HG03175 (cell line): ENCODE results near the gene ELMO1.

Source experiments
- ATAC-seq: cut with Tn5 transposase; IDR thresholded peaks from one replicate; pipeline ENCODE4 v1.9.1; 2021; ENCODE audit warnings: mild to moderate bottlenecking, moderate library complexity; ENCODE audit not compliant: unreplicated experiment

Gene ELMO1

GRCh38 chr7:37352251-37352880 lies 96.3 kb downstream of the ELMO1 start:
- ATAC-seq, result no peak

- ATAC-seq, result no peak
Observed at GRCh38 chr7:37351716-37352115, 96.9 kb downstream of the ELMO1 start.

- no peak for ATAC-seq
Observed at GRCh38 chr7:37349979-37350590, 98.6 kb downstream of the ELMO1 start.

- ATAC-seq, result no peak
Observed at GRCh38 chr7:37348982-37349381, 99.7 kb downstream of the ELMO1 start.

- ATAC-seq, result no peak
Observed at GRCh38 chr7:37346761-37347160, 101.9 kb downstream of the ELMO1 start.

GRCh38 chr7:37344886-37345579 lies 103.6 kb downstream of the ELMO1 start:
- peak; percentile 41 for ATAC-seq

- peak; percentile 58 for ATAC-seq
Observed at GRCh38 chr7:37342688-37343471, 105.8 kb downstream of the ELMO1 start.

- ATAC-seq, result no peak
Observed at GRCh38 chr7:37342176-37342687, 106.4 kb downstream of the ELMO1 start.

- peak; percentile 35 for ATAC-seq
Observed at GRCh38 chr7:37341033-37341630, 107.5 kb downstream of the ELMO1 start.

- ATAC-seq, result no peak
Observed at GRCh38 chr7:37338966-37339365, 109.7 kb downstream of the ELMO1 start.

GRCh38 chr7:37337522-37337921 lies 111.1 kb downstream of the ELMO1 start:
- ATAC-seq, result no peak

- ATAC-seq, result peak; percentile 94
Observed at GRCh38 chr7:37336259-37336658, 112.4 kb downstream of the ELMO1 start.

GRCh38 chr7:37333075-37333474 lies 115.6 kb downstream of the ELMO1 start:
- ATAC-seq, result no peak

- no peak for ATAC-seq
Observed at GRCh38 chr7:37332243-37333016, 116.2 kb downstream of the ELMO1 start.

GRCh38 chr7:37330775-37331174 lies 117.9 kb downstream of the ELMO1 start:
- no peak for ATAC-seq

GRCh38 chr7:37329940-37330339 lies 118.7 kb downstream of the ELMO1 start:
- no peak for ATAC-seq

GRCh38 chr7:37327288-37327687 lies 121.4 kb downstream of the ELMO1 start:
- no peak for ATAC-seq

GRCh38 chr7:37323966-37324365 lies 124.7 kb downstream of the ELMO1 start:
- ATAC-seq, result no peak

- ATAC-seq, result no peak
Observed at GRCh38 chr7:37322831-37323230, 125.8 kb downstream of the ELMO1 start.

GRCh38 chr7:37320848-37321468 lies 127.7 kb downstream of the ELMO1 start:
- no peak for ATAC-seq
